Natural killer cell (primary cell): Measurements from ENCODE around the gene PUDP. TPM values are rescaled to one million over a fixed set of nuclear protein-coding genes. Genes with fewer than 3 reads are reported as not detected.
"Not testable (repeated sequence)": the region's sequence is repeated elsewhere in the genome, so short reads cannot be mapped to it uniquely, and the experiment has no call there.

ENCODE experiments used
- ATAC-seq, 3 donors: fragments of 150-1000 bp in 2 of 3; fragments of 200-7000 bp in 1 of 3; cut with Tn5 transposase; 1 replicate in 1 of 3; 2 replicates in 2 of 3; pipeline ENCODE4 v1.10.0; 2021; ENCODE audit warnings: mild to moderate bottlenecking in 2 of 3, moderate library complexity in 2 of 3
- DNase-seq, 2 donors: peaks; one replicate each; pipeline versions ENCODE4 v3.0.0 to v3.0.0-alpha.2; 2013 to 2021; ENCODE audit warnings: mixed read lengths in 1 of 2
- H3K27ac ChIP-seq: one replicate; pipeline ENCODE4 v1.5.1; 2013; ENCODE audit warnings: mild to moderate bottlenecking, low read length
- H3K27me3 ChIP-seq: one replicate; pipeline ENCODE4 v1.6.1; 2013; ENCODE audit warnings: low read length; ENCODE audit not compliant: control insufficient read depth, insufficient read depth
- H3K36me3 ChIP-seq: one replicate; pipeline ENCODE4 v1.6.1; 2013; ENCODE audit warnings: low read length; ENCODE audit not compliant: control insufficient read depth, insufficient read depth
- H3K4me1 ChIP-seq: one replicate; pipeline ENCODE4 v1.6.1; 2013; ENCODE audit warnings: low read length; ENCODE audit not compliant: control insufficient read depth, insufficient read depth
- H3K4me3 ChIP-seq: one replicate; pipeline ENCODE4 v1.5.1; 2013; ENCODE audit warnings: low read length
- H3K9me3 ChIP-seq: one replicate; pipeline ENCODE4 v1.6.1; 2013; ENCODE audit warnings: low read length; ENCODE audit not compliant: control insufficient read depth, insufficient read depth
- H3K27ac Mint-ChIP-seq, 2 donors: one replicate each; pipeline ENCODE4 v1.8.0; 2022; ENCODE audit warnings: mild to moderate bottlenecking in 2 of 2, mixed read lengths in 2 of 2, moderate library complexity in 1 of 2
- H3K27me3 Mint-ChIP-seq, 2 donors: one replicate each; pipeline ENCODE4 v1.8.0; 2022; ENCODE audit warnings: low read depth in 2 of 2, mixed read lengths in 2 of 2
- H3K36me3 Mint-ChIP-seq: one replicate; pipeline ENCODE4 v1.8.0; 2022; ENCODE audit warnings: mixed read lengths
- H3K4me1 Mint-ChIP-seq, 2 donors: one replicate each; pipeline ENCODE4 v1.8.0; 2022; ENCODE audit warnings: mixed read lengths in 2 of 2
- H3K4me3 Mint-ChIP-seq: one replicate; pipeline ENCODE4 v1.8.0; 2022; ENCODE audit warnings: mild to moderate bottlenecking, moderate library complexity, mixed read lengths
- H3K9me3 Mint-ChIP-seq, 2 donors: one replicate each; pipeline ENCODE4 v1.8.0; 2022; ENCODE audit warnings: mixed read lengths in 2 of 2
- intact Hi-C: fragments of 100-400 bp; cut with micrococcal nuclease; formaldehyde crosslinking; loops from one replicate; pipeline ENCODE4 v1.14.2; 2022
- total RNA-seq, 4 donors: library from RNA; stranded (reverse); fragments of 120-200 nt in 1 of 4; gene quantifications; one replicate each; pipeline versions ENCODE4 v1.2.3 to v1.2.4, GENCODE V29; 2013 to 2022

Gene PUDP
- total RNA-seq, 3 donors from 2014 or later (not counting 1 experiment from before 2014, with no cell fraction given) = 5.4 to 11.4 (median 5.6) TPM

DNA sequence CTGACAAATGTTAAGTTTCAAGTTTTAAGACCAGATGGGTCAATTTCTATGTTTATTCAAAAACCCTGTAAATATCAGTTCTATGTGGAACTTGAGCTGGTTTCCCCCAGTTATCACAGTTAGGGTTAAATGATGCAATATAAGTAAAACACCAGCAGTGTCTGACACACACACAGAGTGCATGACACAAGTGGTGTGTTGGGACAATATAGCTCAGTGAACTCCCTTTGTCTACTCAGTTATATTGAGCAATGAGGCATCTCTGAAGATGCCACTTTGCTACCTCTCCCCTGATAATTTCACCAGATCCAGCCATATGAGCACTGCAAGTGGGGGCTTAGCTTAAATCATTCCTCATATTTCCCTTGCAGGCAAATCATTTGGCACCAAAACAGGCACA, 140.6 kb downstream of the PUDP start:
- H3K27me3 Mint-ChIP-seq, H3K4me3 Mint-ChIP-seq, H3K36me3 Mint-ChIP-seq, H3K27me3 ChIP-seq, DNase-seq, H3K27ac Mint-ChIP-seq, H3K36me3 ChIP-seq, H3K4me3 ChIP-seq, intact Hi-C loops, H3K4me1 ChIP-seq, H3K27ac ChIP-seq, H3K9me3 Mint-ChIP-seq, H3K9me3 ChIP-seq, ATAC-seq, H3K4me1 Mint-ChIP-seq: not testable (repeated sequence)

Other genes starting within 250 kb of the PUDP start
- 1 to 10 TPM; 2.4 to 4.6 (median 2.8) TPM for gene STS, start 441 bp downstream of the PUDP start, total RNA-seq